ENCODE measurements around the gene IL6R. TPM values are rescaled to one million over a fixed set of nuclear protein-coding genes. Genes with fewer than 3 reads are reported as not detected.

Gene IL6R
- total RNA-seq, 1 donor from 2014 or later = 2.2 TPM

GRCh38 chr1:154497026-154497806 lies 92.1 kb downstream of the IL6R start:
- Mint-ChIP-seq H3K9me3 (ENCODE audit: unreplicated experiment) (peaks cover 16% of the 10 kb centered on the region), H3K27ac (ENCODE audit: unreplicated experiment) (no peak overlapping the region), H3K4me1 (ENCODE audit: low read depth, unreplicated experiment) (peaks cover 7% of the 10 kb centered on the region), H3K27me3 (ENCODE audit: low read depth, unreplicated experiment) (peaks cover 40% of the 10 kb centered on the region), H3K4me3 (ENCODE audit: unreplicated experiment) (no peak overlapping the region), H3K36me3 (ENCODE audit: low read depth, unreplicated experiment) (no peaks in the 10 kb centered on the region)
- TF ChIP-seq EZH2 (IDR thresholded peaks at IDR 0.05; ENCODE audit: insufficient read depth, low read length) (no peak), CTCF (IDR thresholded peaks at IDR 0.05; ENCODE audit: insufficient read depth, low read depth, low read length) (no peak)
- FAIRE-seq (no peak), DNase-seq (ENCODE audit: low read depth) (no peak)
- no peak overlapping the region for H2AFZ ChIP-seq (ENCODE audit: low read depth, low read length)
- H3K4me3 ChIP-seq (ENCODE audit: insufficient read depth, low read depth, low read length) = no peak overlapping the region
- H4K20me1 ChIP-seq (ENCODE audit: insufficient read depth, low read length) = no peaks in the 10 kb centered on the region
- H3K79me2 ChIP-seq (ENCODE audit: insufficient read depth, low read length) = no peaks in the 10 kb centered on the region
- no peak overlapping the region for H3K9ac ChIP-seq (ENCODE audit: low read length)
- H3K4me1 ChIP-seq (ENCODE audit: insufficient read depth, low read length) = no peaks in the 10 kb centered on the region
- peaks cover 12% of the 10 kb centered on the region for H3K9me3 ChIP-seq (ENCODE audit: insufficient read depth, low read depth, low read length)
- H3K4me2 ChIP-seq (ENCODE audit: low read length) = no peak overlapping the region
- peaks cover 71% of the 10 kb centered on the region for H3K27me3 ChIP-seq (ENCODE audit: insufficient read depth, low read length)
- H3K27ac ChIP-seq (ENCODE audit: low read depth, low read length) = no peak overlapping the region
- no peaks in the 10 kb centered on the region for H3K36me3 ChIP-seq (ENCODE audit: insufficient read depth, low read length)

- TF ChIP-seq CTCF (IDR thresholded peaks at IDR 0.05; ENCODE audit: insufficient read depth, low read depth, low read length) = no peak
- TF ChIP-seq EZH2 (IDR thresholded peaks at IDR 0.05; ENCODE audit: insufficient read depth, low read length) = no peak
- no peaks in the 10 kb centered on the region for H3K36me3 Mint-ChIP-seq (ENCODE audit: low read depth, unreplicated experiment)
- H3K4me2 ChIP-seq (ENCODE audit: low read length) = no peak overlapping the region
- H3K4me3 Mint-ChIP-seq (ENCODE audit: unreplicated experiment) = no peak overlapping the region
- FAIRE-seq (no peak), DNase-seq (ENCODE audit: low read depth) (no peak)
- H3K9ac ChIP-seq (ENCODE audit: low read length) = no peak overlapping the region
- H3K4me3 ChIP-seq (ENCODE audit: insufficient read depth, low read depth, low read length) = no peak overlapping the region
- no peaks in the 10 kb centered on the region for H3K36me3 ChIP-seq (ENCODE audit: insufficient read depth, low read length)
- no peaks in the 10 kb centered on the region for H3K4me1 ChIP-seq (ENCODE audit: insufficient read depth, low read length)
- peaks cover 16% of the 10 kb centered on the region for H3K9me3 Mint-ChIP-seq (ENCODE audit: unreplicated experiment)
- no peak overlapping the region for H2AFZ ChIP-seq (ENCODE audit: low read depth, low read length)
- no peak overlapping the region for H3K27ac Mint-ChIP-seq (ENCODE audit: unreplicated experiment)
- H3K27me3 ChIP-seq (ENCODE audit: insufficient read depth, low read length) = peaks cover 74% of the 10 kb centered on the region
- no peaks in the 10 kb centered on the region for H3K79me2 ChIP-seq (ENCODE audit: insufficient read depth, low read length)
- no peaks in the 10 kb centered on the region for H4K20me1 ChIP-seq (ENCODE audit: insufficient read depth, low read length)
- H3K27me3 Mint-ChIP-seq (ENCODE audit: low read depth, unreplicated experiment) = peaks cover 45% of the 10 kb centered on the region
- no peak overlapping the region for H3K27ac ChIP-seq (ENCODE audit: low read depth, low read length)
- peaks cover 12% of the 10 kb centered on the region for H3K9me3 ChIP-seq (ENCODE audit: insufficient read depth, low read depth, low read length)
- peaks cover 7% of the 10 kb centered on the region for H3K4me1 Mint-ChIP-seq (ENCODE audit: low read depth, unreplicated experiment)
Observed at GRCh38 chr1:154499446-154499845, 94.3 kb downstream of the IL6R start.

DNA sequence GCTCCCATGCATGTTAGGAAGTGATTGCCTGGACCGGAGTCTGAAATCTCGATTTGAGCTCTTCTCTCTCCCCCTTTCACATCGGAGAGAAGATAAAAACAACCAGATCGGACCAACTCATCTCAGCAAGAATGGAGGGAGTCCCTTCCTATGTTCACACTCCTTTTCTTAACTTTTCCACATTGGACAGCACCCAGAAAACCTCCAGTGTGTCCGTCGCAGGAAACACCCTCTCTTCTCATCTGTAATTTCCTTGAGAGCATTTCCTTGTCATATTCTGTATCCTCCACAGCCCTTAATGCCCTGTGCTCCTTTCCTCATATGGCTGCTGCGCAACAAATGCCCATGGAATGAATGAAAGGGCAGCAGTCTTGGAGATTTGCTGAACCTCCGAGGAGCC lies 95.4 kb downstream of the IL6R start:
- H3K4me1 ChIP-seq (ENCODE audit: insufficient read depth, low read length) = no peaks in the 10 kb centered on the region
- H3K9me3 ChIP-seq (ENCODE audit: insufficient read depth, low read depth, low read length) = peaks cover 12% of the 10 kb centered on the region
- FAIRE-seq (no peak), DNase-seq (ENCODE audit: low read depth) (no peak)
- H2AFZ ChIP-seq (ENCODE audit: low read depth, low read length) = no peak overlapping the region
- H3K9ac ChIP-seq (ENCODE audit: low read length) = no peak overlapping the region
- H3K4me2 ChIP-seq (ENCODE audit: low read length) = no peak overlapping the region
- peaks cover 77% of the 10 kb centered on the region for H3K27me3 ChIP-seq (ENCODE audit: insufficient read depth, low read length)
- no peak overlapping the region for H3K27ac ChIP-seq (ENCODE audit: low read depth, low read length)
- Mint-ChIP-seq H3K4me3 (ENCODE audit: unreplicated experiment) (no peak overlapping the region), H3K27ac (ENCODE audit: unreplicated experiment) (no peak overlapping the region), H3K4me1 (ENCODE audit: low read depth, unreplicated experiment) (peaks cover 7% of the 10 kb centered on the region), H3K36me3 (ENCODE audit: low read depth, unreplicated experiment) (no peaks in the 10 kb centered on the region), H3K27me3 (ENCODE audit: low read depth, unreplicated experiment) (peaks cover 53% of the 10 kb centered on the region), H3K9me3 (ENCODE audit: unreplicated experiment) (peaks cover 16% of the 10 kb centered on the region)
- no peaks in the 10 kb centered on the region for H3K36me3 ChIP-seq (ENCODE audit: insufficient read depth, low read length)
- no peaks in the 10 kb centered on the region for H3K79me2 ChIP-seq (ENCODE audit: insufficient read depth, low read length)
- no peak overlapping the region for H3K4me3 ChIP-seq (ENCODE audit: insufficient read depth, low read depth, low read length)
- TF ChIP-seq EZH2 (IDR thresholded peaks at IDR 0.05; ENCODE audit: insufficient read depth, low read length) = no peak
- no peak for TF ChIP-seq CTCF (IDR thresholded peaks at IDR 0.05; ENCODE audit: insufficient read depth, low read depth, low read length)
- H4K20me1 ChIP-seq (ENCODE audit: insufficient read depth, low read length) = no peaks in the 10 kb centered on the region

Measured in astrocyte (in vitro differentiated cells and primary cell).